ENCODE data around the gene TAMALIN.

The TAMALIN gene

GRCh38 chr12:51984657-51985056, 22.1 kb upstream of the TAMALIN start:
- TF ChIP-seq POLR2A (IDR thresholded peaks at IDR 0.05; ENCODE audit: extremely low read depth, insufficient read length) (no peak), CTCF (IDR thresholded peaks at IDR 0.05; ENCODE audit: low read depth, low read length) (no peak), MAX (IDR thresholded peaks at IDR 0.05; ENCODE audit: low read depth, low read length) (no peak), MYC (IDR thresholded peaks at IDR 0.05; ENCODE audit: low read depth, low read length) (no peak)
- no peak for DNase-seq (ENCODE audit: low read depth)
- H3K4me3 ChIP-seq (ENCODE audit: low read depth, low read length) = no peak overlapping the region

- no peak for TF ChIP-seq MYC (IDR thresholded peaks at IDR 0.05; ENCODE audit: low read depth, low read length)
- no peak for TF ChIP-seq POLR2A (IDR thresholded peaks at IDR 0.05; ENCODE audit: extremely low read depth, insufficient read length)
- no peak for TF ChIP-seq CTCF (IDR thresholded peaks at IDR 0.05; ENCODE audit: low read depth, low read length)
- no peak for TF ChIP-seq MAX (IDR thresholded peaks at IDR 0.05; ENCODE audit: low read depth, low read length)
- no peak for DNase-seq (ENCODE audit: low read depth)
- H3K4me3 ChIP-seq (ENCODE audit: low read depth, low read length) = no peak overlapping the region
Measured at GRCh38 chr12:51985154-51985835, 21.5 kb upstream of the TAMALIN start.

- no peak for DNase-seq (ENCODE audit: low read depth)
- H3K4me3 ChIP-seq (ENCODE audit: low read depth, low read length) = no peak overlapping the region
- TF ChIP-seq MAX (IDR thresholded peaks at IDR 0.05; ENCODE audit: low read depth, low read length) (no peak), CTCF (IDR thresholded peaks at IDR 0.05; ENCODE audit: low read depth, low read length) (no peak), MYC (IDR thresholded peaks at IDR 0.05; ENCODE audit: low read depth, low read length) (no peak), POLR2A (IDR thresholded peaks at IDR 0.05; ENCODE audit: extremely low read depth, insufficient read length) (no peak)
Measured at GRCh38 chr12:51986834-51987233, 19.9 kb upstream of the TAMALIN start.

- DNase-seq (ENCODE audit: low read depth) = no peak
- H3K4me3 ChIP-seq (ENCODE audit: low read depth, low read length) = no peak overlapping the region
- TF ChIP-seq CTCF (IDR thresholded peaks at IDR 0.05; ENCODE audit: low read depth, low read length) (no peak), MYC (IDR thresholded peaks at IDR 0.05; ENCODE audit: low read depth, low read length) (no peak), MAX (IDR thresholded peaks at IDR 0.05; ENCODE audit: low read depth, low read length) (no peak), POLR2A (IDR thresholded peaks at IDR 0.05; ENCODE audit: extremely low read depth, insufficient read length) (no peak)
Measured at GRCh38 chr12:51992246-51992645, 14.5 kb upstream of the TAMALIN start.

GRCh38 chr12:51994539-51994820, 12.3 kb upstream of the TAMALIN start:
- no peak overlapping the region for H3K4me3 ChIP-seq (ENCODE audit: low read depth, low read length)
- DNase-seq (ENCODE audit: low read depth) = no peak
- TF ChIP-seq MYC (IDR thresholded peaks at IDR 0.05; ENCODE audit: low read depth, low read length) = no peak
- no peak for TF ChIP-seq CTCF (IDR thresholded peaks at IDR 0.05; ENCODE audit: low read depth, low read length)
- no peak for TF ChIP-seq MAX (IDR thresholded peaks at IDR 0.05; ENCODE audit: low read depth, low read length)
- TF ChIP-seq POLR2A (IDR thresholded peaks at IDR 0.05; ENCODE audit: extremely low read depth, insufficient read length) = no peak

All from NB4 (cell line).